Measurements from ENCODE around the gene TCF12. TPM values are rescaled to one million over a fixed set of nuclear protein-coding genes. Genes with fewer than 3 reads are reported as not detected.

TCF12 gene
- total RNA-seq, 1 donor from 2014 or later = 93.0 TPM

DNA sequence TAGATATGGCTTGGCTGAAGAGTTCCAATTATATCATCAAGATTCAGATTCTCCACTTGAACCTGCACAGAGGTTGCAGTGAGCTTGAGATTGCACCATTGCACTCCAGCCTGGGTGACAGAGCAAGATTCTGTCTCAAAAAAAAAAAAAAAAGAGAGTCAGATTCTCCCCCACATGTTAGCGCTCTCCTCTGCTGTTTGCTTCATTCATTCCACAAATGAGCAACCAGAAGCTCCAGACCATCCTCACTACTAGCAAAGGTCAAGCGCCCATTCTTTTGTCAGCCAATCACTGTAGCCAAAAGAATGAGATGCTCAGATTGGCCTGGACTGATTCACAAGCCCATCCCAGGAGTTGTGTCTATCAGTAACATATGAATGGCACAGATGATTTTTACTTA lies 28.4 kb upstream of the TCF12 start:
- no peaks in the 10 kb centered on the region for H3K36me3 ChIP-seq
- no peaks in the 10 kb centered on the region for H3K9me3 ChIP-seq
- TF ChIP-seq, protein P1, sequence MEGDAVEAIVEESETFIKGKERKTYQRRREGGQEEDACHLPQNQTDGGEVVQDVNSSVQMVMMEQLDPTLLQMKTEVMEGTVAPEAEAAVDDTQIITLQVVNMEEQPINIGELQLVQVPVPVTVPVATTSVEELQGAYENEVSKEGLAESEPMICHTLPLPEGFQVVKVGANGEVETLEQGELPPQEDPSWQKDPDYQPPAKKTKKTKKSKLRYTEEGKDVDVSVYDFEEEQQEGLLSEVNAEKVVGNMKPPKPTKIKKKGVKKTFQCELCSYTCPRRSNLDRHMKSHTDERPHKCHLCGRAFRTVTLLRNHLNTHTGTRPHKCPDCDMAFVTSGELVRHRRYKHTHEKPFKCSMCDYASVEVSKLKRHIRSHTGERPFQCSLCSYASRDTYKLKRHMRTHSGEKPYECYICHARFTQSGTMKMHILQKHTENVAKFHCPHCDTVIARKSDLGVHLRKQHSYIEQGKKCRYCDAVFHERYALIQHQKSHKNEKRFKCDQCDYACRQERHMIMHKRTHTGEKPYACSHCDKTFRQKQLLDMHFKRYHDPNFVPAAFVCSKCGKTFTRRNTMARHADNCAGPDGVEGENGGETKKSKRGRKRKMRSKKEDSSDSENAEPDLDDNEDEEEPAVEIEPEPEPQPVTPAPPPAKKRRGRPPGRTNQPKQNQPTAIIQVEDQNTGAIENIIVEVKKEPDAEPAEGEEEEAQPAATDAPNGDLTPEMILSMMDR (IDR thresholded peaks at IDR 0.05) = no peak
- intact Hi-C loops (cut with DNase I) = no loop called here
- ATAC-seq = no peak
- H3K4me3 ChIP-seq = no peak overlapping the region
- no peak overlapping the region for H3K27ac ChIP-seq
- DNase-seq = no peak
- peaks cover 15% of the 10 kb centered on the region for H3K4me1 ChIP-seq
- no peaks in the 10 kb centered on the region for H3K27me3 ChIP-seq (ENCODE audit: low read depth)

GRCh38 chr15:56891852-56892440 lies 26.5 kb upstream of the TCF12 start:
- H3K27ac ChIP-seq = no peak overlapping the region
- no peaks in the 10 kb centered on the region for H3K36me3 ChIP-seq
- intact Hi-C loops (cut with DNase I) = no loop called here
- H3K4me3 ChIP-seq = no peak overlapping the region
- H3K9me3 ChIP-seq = no peaks in the 10 kb centered on the region
- TF ChIP-seq, protein P1 (IDR thresholded peaks at IDR 0.05) = no peak
- DNase-seq = no peak
- peaks cover 15% of the 10 kb centered on the region for H3K4me1 ChIP-seq
- ATAC-seq = no peak
- no peaks in the 10 kb centered on the region for H3K27me3 ChIP-seq (ENCODE audit: low read depth)

DNA sequence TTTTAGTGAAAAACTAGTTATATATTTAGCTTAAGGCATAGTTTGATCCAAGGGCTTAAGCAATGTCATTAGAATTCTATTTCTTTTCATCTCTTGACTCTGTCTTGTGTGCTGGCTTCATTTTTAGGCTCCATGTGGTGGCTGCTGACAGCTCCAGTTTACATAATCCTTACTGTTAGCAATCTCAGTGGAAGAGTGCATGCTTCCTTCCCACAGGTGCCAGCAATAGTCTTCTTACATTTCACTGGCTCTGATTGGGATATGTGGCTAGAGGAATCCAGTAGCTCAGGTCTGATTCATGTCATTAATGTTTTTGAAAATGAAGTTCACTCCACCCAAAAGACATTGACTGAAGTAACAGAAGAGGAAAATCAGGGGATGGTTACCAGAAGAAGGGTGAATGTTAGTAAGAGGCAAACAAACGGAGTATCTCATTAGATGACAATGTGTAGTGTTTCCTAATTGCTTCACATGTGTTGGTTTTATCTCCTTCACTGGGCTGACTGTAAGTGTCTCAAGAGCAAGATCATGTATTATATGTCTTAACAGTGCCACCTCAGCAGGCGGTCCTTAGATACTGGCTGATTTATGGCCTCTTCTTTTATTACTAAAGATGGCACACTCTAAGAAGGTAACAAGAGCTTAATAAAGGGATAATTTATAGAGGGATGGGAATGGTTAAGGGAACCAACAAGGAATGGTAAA lies 25.6 kb upstream of the TCF12 start:
- Histone ChIP-seq H3K4me1 (peaks cover 11% of the 10 kb centered on the region), H3K36me3 (no peaks in the 10 kb centered on the region), H3K27me3 (ENCODE audit: low read depth) (no peaks in the 10 kb centered on the region), H3K27ac (no peak overlapping the region), H3K9me3 (no peaks in the 10 kb centered on the region), H3K4me3 (no peak overlapping the region)
- ATAC-seq = no peak
- TF ChIP-seq, protein P1 (IDR thresholded peaks at IDR 0.05) = no peak
- DNase-seq = no peak
- intact Hi-C loops (cut with DNase I) = no loop called here

DNA sequence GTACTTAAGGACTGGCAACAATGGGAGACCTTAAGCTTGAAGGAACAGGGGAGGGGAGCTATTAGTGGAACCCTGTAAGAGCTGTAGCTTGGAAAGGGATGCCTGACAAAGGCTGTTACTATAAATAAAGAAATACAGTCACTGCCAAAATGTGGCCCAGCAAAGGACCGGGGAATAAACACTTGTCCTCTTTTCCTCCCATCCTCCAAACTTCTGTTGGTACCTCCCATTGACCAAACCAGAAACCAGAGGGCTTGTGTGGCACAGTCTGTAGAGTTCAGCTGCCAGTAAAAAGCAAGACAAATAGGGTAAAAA lies 25.1 kb upstream of the TCF12 start:
- DNase-seq = no peak
- no peaks in the 10 kb centered on the region for H3K27me3 ChIP-seq (ENCODE audit: low read depth)

DNA sequence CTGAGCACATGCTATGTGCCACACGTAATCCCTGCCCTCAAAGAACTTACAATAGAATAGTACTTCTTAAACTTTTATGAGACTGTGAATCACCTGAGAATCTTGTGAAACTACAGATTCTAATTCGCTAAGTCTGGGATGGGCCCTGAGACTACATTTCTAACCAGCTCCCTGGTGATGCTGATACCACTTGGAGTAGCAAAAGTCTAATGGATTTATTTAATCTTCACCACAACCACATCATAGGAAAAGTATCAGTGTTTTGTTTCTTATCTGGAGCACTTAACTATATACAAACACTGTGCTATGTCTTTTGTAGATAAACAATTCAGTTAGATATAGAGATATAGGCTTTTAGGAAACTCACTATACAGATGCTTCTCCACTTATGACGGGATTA lies 23.8 kb upstream of the TCF12 start:
- Histone ChIP-seq H3K36me3 (no peaks in the 10 kb centered on the region), H3K4me1 (no peaks in the 10 kb centered on the region), H3K4me3 (no peak overlapping the region), H3K27ac (no peak overlapping the region), H3K27me3 (ENCODE audit: low read depth) (no peaks in the 10 kb centered on the region), H3K9me3 (no peaks in the 10 kb centered on the region)
- TF ChIP-seq, protein P1 (IDR thresholded peaks at IDR 0.05) = no peak
- ATAC-seq (no peak), DNase-seq (no peak)
- intact Hi-C loops (cut with DNase I) = no loop called here

More for the DNA sequence above, 25.1 kb upstream of the TCF12 start:
- no peak for ATAC-seq
- Histone ChIP-seq H3K4me1 (peaks cover 6% of the 10 kb centered on the region), H3K27ac (no peak overlapping the region), H3K4me3 (no peak overlapping the region), H3K36me3 (no peaks in the 10 kb centered on the region), H3K9me3 (no peaks in the 10 kb centered on the region)
- TF ChIP-seq, protein P1 (IDR thresholded peaks at IDR 0.05) = no peak
- intact Hi-C loops (cut with DNase I) = no loop called here
